ENCODE results near the gene LRRFIP1.
A peak's percentile ranks its signal among the peaks of the same experiment; 100 is the strongest.
"Not testable (repeated sequence)": the region's sequence is repeated elsewhere in the genome, so short reads cannot be mapped to it uniquely, and the experiment has no call there.

Gene LRRFIP1, protein sequence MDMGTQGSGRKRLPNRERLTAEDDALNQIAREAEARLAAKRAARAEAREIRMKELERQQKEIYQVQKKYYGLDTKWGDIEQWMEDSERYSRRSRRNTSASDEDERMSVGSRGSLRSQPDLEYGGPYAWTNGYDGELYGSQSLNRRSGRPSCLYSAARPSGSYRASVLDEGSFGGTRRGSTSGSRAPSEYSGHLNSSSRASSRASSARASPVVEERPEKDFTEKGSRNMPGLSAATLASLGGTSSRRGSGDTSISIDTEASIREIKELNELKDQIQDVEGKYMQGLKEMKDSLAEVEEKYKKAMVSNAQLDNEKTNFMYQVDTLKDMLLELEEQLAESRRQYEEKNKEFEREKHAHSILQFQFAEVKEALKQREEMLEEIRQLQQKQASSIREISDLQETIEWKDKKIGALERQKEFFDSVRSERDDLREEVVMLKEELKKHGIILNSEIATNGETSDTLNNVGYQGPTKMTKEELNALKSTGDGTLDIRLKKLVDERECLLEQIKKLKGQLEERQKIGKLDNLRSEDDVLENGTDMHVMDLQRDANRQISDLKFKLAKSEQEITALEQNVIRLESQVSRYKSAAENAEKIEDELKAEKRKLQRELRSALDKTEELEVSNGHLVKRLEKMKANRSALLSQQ

DNA sequence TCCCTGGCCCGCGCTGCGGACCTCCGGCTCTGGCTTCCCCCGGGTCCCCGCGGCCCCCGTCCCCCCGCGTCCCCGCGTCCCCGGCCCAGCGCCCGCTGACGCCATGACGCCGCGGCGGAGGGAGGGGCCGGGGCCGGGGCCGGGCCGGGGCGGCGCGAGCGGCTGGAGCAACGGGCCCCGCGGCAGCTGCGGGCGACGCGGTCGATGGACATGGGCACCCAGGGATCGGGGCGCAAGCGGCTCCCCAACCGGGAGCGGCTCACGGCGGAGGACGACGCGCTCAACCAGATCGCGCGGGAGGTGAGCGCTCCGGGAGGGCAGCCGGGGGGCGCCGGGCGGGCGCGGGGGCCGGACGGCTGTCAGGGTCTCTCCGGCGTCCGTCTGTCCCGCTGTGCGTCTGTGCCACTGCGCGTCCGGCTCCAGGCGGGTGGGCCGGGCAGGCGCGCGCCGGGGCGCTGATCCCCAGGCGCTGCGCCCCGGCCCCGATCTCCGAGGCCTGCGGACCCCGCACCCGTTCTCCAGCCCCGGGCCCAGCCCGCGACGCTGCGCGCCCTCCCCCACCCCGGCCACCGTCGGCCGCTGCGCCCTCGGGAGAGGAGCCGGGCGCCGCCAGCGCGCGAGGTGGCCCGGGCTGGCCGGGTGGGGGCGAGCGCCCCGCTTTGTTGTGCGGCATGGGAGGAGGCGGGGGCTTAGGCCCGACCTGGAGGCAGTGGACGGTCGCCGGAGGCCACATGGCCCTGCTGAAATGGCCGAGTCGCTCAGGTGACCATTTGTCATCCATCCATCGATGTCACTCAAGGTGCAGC is at the start of gene LRRFIP1:
LRRFIP1 (plus strand) TSS at position 147 of the 806 bp plus-strand sequence; CDS start at position 205, 58 bp downstream.
- DNase-seq = no peak

DNA sequence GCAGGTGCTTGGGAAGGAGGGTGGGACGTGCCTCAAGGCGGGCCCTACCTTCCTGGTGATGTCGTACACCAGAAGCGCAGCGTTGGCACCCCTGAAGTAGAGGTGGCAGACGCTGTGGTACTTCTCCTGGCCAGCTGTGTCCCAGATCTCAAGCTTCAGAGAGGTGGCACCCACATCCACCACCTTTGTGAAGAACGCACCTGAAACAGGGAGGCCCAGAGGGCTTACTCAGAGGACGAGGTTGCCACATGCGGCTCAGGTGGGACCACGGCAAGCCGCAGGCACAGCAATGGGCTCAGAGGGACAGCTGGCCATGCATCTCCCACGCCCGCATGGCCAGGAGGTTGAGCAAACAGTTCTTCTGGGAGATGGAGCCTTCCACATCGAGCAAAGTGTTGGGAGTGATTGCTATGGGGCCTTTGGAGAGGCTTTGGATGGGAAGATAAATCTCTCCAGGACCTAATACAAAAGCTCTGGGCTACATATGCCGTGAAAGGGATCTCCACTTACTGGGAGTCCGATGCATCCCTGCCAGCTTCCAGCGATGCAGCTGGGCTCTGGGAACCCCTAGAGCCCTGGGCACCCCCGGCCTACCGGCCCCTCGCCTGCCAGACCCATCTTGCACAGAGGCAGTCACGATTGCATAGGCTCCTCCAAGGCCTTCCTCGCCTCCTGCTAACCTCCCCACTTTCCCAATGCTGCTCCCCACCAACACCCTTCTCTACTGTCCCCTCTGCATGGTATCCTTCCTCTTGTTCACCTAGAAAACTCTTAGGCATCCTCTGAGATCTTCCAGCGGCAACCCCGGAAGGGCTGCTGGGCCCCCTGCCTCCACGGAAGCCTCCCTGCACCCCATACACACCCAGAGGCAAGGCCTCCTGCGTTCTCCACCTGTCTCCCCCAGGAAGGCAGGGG is 49.2 kb upstream of the LRRFIP1 start:
- DNase-seq = no peak

DNA sequence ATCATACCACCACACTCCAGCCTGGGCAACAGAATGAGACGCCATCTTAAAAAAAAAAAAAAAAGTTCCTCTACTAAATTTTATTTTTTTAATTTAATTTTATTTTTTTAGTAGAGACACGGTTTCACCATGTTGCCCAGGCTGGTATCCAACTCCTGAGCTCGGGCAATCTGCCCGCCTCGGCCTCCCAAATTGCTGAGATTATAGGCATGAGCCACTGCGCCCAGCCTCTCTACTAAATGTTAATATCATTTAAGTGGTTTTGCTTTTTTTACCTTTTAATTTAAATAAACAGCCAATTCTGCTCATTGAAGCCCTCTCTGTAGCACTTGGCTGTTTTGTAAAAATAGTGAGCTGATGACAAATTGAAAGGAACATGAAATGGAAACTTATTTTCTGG is 46.1 kb upstream of the LRRFIP1 start:
- no peak for DNase-seq

DNA sequence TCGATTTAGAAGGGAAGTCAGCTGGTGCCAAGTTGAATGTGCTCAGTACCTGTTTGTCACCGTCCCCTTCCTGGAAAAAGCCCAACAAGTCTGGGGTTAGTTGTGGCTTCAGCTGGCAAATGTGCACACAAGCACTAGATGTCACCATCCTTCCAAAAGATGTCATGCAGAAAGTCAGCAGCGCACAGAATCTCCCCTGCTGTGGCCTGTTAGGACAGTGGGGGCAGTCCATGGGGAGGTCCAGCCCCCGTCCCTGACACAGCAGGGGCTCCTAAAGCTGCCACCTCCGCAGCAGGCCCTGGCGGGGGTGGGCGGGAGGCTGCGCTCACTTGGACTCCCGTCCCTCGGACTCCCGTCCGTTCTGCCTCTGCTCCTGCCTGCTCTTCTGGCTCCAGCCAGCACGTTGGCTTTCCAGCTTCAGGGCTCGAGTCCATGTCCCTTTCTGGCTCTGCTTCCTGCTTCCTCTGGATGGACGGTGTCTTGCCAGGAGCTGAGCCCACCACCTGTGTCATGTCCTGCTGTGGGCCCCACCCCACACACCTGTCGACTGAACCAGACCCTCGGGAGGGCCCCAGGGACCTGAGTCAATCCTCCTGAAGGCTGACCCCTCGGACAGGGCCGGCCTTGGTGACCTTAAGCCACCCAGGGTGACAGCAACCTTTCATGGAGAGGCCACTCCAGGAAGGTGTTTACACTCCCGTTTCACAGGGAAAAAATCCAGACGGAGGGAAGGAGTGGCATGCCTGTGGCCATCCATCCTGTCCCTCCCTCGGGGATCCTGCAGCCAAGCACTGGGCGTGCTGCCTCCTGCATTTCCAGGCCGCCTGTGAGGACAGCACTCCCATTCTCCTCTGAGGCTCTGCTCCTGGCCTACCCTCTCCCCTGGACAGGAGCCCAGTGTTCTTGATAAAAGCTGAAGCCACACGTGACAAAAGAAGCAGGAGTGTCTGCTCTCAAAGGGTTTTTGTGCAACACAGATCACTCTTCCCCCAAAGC is 45.3 kb upstream of the LRRFIP1 start:
- peak; percentile 11 for DNase-seq

DNA sequence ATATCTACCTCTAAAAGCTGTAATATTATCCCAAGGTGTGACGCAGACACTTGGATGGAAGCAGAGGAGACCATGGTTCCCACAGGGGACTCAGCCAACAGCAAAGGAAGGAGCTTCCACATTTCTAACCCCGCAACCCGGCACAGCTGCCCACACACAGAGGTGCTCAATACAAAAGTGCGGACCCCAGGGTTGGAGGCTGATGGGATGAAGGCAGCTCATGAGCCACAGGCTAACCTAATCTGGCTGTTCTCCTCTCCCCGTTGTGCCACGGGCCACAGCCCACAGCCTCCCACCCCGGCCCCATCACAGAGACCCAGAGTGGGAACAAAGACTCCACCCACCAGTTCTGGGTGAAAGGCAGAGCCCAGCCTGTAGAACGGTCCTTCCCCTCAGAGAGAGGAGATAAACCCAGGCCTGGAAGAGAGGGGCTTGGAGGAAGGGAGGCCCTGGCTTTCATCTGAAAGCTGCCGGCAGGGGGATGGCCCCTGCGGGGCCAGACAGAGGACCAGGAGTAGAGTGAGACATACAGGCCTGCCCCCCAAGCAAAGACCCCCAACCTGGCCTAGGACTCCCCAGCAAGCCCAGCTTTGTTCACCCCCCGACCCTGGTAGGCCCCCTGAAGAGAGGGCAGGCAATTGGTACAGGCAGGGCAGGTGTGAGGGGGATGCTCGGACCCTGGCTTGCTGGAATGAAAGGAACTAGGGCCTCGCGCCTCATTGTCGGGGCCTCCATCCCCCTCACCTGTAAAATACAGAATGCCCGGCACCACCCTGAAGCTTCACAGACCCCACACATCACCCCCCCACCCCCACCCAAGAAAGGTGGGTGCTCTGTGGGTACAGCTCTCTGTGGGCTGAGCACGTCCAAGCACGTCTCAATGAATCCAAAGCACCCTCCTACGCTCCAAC is 43.7 kb upstream of the LRRFIP1 start:
- DNase-seq = no peak

DNA sequence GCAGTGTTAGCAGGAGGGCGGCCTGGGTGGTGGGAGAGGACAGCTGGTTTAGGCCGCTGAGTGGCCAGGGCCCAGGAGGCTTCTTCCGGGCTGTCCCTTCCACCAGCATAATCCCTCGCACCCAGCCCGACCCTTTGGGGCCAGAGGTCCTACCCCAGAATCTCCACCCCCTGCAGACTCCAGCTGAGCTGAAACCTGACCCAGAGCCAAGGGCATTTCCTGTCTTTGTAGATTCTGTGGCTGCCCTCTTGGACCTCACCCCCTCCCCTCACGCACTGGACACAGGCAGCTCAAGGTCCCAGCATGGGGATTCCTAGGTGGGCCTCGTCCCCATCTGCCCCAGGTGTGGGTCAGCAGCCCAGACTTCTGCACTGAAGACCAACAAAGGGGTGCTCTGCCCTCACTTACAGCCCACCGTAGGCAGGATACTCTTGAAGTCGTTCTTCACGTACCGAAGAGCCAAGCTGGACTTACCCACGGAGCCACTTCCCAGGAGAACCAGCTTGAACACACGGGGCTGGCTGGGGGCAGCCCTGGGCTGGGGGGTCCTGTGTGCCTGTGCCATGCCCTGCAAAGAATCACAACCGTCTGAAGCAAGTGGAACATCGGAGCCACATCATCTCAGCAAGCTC is 41.7 kb upstream of the LRRFIP1 start:
- no peak for DNase-seq

DNA sequence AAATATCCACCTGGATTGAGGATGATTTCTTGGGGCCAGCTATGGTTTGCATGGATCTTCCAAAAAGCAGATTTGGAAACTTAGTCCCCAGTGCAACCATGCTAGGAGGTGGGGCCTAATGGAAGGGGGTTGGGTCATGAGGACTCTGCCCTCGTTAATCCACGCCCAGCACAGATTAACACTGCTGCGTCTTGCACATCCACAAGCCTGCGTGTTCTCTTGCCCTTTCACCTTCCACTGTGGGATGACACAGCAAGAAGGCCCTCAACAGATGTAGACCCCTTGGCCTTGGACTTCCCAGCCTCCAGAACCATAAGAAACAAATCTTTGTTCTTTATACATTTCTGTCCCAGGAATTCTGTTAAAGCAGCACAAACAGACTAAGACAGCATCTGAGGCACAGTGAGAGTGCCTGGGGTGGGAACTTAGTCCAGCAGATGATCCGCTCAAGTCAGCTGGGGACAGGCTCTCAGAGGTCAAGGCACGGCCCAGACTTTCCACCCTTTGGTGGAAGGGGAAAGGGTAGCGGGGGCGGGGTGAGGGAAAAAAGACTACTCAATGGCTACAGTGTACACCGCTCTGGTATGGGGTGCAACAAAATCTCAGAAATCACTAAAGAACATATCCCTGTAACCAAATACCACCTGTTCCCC is 39.2 kb upstream of the LRRFIP1 start:
- no peak for DNase-seq

DNA sequence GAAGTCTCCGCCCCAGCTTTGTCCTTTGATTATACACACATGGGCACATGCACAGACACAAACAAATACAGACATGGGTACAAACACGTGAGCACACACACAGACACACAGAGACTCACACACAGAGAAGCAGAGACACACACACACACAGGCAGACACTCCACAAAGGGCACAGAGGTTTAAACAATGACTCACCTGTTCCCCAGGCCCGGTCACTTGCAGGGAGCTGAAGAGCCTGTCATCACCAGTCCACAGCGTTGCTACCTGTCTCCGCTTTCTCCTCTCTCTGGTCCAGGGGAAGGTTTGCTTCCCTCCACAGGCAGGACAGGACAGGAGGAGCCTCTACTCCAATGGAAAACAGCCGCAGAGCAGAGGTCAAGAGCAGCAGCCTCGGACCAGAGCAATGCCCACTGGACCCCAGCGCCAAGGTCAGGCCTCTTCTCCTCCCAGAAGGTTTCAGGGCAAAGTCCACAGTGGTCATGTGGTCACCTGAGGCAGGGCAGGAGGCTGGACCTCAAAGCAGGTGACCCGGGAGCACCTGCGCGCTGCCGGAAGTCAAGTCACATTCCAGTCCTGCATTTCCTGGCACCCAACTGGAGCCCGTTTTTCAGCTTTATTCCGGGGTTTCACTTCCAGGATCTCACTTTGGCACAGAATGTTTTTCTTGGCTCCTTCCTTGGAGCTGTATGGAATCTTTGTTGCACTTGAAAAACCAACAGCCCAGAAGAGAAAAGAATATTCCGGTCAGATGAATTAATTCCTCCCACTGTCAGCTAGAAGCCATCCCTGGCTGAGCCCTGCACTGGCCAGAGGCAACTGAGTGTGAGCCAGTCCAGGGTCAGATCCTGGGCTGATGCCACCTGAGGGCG is 36.9 kb upstream of the LRRFIP1 start, which contains the start of gene RAB17:
RAB17 (minus strand) TSS at position 463 of the 869 bp plus-strand sequence. CDS start 4,580 bp downstream, outside the sequence.
- no peak for DNase-seq

DNA sequence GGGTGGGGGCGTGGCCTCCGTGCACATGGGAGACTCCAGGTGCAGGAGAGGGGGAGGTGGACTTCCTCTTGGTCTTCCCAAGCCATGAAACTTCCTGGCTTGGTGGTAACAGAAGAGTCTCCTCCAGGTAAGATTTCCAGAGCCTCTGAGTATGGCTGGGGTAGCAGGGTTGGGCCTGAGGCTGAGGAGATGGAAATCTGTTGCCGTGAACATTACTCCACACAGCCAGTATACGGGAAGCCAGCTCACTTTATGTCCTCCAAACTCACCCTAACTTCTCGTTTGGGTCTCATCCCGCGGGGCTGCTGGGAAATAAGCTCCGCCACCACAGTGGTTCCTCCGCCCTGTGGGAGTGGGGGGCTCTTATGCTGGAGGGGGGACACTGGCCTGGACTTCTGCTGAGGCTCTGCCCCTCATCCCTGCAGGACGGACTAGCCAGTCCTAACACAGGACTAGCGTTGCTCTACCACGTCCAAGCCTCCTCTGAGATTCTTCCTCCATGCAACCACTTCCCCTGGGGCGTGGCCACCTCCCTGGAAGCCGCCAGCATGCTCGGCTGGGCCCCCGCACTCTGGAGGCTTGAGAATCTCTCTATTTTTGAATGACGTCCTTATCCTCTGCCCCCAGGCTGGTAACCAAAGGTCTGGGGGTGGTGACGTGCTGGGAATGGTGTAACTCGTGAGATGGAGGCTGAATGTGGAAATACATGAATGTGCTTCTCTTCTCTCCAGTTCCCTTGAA is 36.1 kb upstream of the LRRFIP1 start:
- no peak for DNase-seq

DNA sequence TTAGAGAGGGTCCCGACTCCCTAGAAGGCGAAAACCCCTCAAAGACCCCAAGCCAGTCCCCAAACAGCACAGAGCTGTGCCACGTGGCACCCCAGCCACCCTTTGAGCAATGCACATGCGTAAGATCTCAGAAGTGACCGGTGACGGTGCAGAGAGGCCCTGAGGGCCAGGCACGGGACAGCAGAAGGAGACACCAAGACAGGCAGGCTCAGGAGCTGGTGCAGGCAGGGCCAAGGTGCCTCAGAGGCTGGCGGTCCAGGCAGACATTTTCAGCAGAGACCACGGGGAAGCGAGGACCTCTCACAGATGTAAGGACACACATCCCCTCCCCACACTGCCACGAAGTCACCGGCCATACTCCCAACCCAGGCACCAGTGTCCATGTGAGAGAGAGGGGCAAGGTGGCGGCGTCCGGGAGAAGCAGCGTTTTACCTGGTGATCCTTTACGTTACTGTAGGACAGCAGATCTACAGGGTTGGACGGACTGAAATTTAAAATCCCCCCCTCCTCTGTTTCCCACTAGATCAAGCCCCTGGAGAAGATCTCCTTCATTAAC is 34.9 kb upstream of the LRRFIP1 start:
- no peak for DNase-seq

DNA sequence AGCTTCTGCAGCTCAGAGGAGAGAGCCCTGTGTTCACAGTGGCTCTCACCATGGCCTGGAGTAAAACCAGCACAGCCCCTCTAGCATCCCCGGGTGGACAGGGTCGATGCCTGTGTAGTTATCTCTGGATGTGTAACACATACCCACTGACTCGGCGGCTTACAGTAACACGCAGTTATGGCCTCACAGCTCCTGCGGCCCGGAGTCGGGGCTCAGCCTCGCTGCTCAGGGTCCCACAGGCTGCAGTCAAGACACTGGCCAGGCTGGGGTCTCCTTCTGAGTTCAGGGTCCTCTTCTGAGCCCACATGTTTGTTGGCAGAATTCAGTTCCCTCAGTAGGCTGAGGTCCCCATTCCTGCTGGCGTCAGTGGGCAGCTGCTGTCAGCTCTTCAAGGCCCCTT is 34.4 kb upstream of the LRRFIP1 start:
- DNase-seq = no peak

DNA sequence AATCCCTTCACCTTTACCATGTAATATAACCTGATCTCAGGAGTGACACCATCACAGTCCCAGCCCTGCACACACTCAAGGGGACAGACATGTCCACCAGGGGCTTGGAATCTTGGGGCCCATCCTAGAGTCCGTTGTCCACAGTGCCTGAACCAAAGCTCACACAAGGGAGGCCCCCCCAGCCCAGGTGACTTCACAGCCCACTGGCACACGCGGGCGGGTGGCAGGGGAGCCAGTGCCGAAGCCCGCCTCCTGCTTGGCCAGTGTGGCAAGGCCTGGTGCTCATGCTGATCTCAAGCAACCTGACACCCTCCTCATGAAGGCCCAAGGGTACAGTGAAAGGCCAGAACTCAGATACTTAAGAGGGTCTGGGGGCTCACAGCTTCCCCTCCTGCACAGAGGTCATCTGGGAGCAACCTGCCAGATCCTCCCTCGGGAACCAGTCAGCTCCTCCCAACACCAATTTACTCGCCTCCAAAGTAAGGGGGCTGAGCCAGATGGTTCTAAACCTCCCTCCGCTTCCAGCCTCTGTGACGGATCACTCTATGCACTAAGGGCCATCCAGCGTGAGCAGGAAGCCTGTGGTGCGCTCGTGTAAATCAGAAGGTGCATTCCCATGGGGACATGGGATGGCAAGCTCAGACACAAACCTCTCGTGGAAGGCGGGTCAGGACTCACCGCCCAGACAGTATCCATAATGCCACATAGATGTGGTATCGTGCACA is 33.6 kb upstream of the LRRFIP1 start:
- no peak for DNase-seq

DNA sequence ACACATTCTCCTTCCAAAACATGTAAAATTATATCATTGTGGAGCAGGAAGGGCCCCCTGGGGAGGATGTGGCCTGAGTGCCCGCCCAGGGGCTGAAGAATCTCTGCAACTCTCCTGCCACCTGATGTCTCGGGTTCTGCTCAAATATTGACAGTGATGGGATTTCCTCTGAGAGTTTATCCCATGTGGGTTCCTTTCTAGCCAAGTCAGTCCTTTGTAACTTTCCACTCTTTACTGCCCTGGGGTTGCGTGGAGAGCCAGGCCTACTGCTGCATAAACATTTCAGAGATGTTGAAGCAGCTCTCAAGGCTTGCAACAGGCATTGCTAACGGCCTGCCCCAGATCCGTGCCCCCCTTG is 32.9 kb upstream of the LRRFIP1 start:
- DNase-seq = no peak

DNA sequence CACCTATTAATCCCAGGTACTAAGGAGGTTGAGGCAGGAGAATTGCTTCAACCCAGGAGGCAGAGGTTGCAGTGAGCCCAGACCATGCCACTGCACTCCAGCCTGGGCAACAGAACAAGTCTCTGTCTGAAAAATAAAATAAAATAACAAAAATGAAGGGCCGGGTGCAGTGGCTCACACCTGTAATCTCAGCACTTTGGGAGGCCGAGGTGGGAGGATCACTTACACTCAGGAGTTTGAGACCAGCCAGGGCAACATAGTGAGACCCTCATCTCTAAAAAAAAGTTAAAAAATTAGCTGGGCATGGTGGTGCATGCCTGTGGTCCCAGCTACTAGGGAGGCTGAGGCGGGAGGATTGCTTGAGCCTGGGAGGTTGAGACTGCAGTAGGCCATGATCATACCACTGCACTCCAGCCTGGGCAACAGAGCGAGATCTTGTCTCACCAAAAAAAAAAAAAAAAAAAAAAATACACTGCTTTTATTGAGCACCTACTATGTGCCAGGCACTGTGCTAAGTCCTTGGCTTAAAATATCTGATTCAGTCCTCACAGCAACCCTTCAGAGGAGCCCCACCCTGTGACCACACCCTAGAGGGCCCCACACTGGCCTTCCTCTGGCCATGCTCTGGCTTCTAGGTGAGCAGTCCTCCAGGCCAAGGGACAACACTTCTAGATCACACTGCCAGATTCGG is 31.4 kb upstream of the LRRFIP1 start:
- DNase-seq = not testable (repeated sequence)

DNA sequence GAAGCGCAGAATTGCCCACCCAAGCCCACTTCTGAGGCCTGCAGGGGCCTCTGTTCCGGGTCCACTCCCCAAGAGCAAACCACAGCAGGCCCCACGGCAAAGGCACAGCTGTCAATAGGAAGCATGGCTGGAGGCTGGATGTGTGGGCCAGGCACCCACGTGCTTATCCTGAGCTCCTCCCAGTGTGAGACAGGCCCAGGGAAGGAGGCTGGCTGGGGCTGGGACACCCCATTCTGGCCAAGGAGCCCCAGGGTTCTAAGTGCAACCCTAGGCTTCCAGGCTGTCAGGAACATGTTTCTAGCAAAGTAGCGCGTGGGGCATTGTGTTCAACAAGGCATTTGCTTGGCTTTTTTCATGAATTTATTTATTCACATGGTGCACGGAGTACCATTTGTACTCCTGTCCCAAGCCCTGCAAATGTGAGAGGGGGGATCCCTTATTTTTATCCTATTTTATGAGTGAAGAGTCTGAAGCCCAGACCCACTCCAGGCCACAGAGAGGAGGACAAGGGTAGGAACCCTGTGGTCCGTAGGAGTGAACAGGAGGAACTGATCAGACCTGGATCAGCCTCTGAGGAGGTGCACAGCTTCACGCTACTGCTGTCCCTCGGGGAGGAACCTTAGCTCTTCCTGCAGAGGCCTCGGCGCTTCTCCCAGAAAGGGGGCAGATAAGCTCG is 30.7 kb upstream of the LRRFIP1 start:
- DNase-seq = no peak
